ENCODE data around the gene ZNF101. TPM values are rescaled to one million over a fixed set of nuclear protein-coding genes. Genes with fewer than 3 reads are reported as not detected.
A peak's percentile ranks its signal among the peaks of the same experiment; 100 is the strongest.

ZNF101 gene
- total RNA-seq, 1 donor from 2014 or later, result 13.8 TPM

DNA sequence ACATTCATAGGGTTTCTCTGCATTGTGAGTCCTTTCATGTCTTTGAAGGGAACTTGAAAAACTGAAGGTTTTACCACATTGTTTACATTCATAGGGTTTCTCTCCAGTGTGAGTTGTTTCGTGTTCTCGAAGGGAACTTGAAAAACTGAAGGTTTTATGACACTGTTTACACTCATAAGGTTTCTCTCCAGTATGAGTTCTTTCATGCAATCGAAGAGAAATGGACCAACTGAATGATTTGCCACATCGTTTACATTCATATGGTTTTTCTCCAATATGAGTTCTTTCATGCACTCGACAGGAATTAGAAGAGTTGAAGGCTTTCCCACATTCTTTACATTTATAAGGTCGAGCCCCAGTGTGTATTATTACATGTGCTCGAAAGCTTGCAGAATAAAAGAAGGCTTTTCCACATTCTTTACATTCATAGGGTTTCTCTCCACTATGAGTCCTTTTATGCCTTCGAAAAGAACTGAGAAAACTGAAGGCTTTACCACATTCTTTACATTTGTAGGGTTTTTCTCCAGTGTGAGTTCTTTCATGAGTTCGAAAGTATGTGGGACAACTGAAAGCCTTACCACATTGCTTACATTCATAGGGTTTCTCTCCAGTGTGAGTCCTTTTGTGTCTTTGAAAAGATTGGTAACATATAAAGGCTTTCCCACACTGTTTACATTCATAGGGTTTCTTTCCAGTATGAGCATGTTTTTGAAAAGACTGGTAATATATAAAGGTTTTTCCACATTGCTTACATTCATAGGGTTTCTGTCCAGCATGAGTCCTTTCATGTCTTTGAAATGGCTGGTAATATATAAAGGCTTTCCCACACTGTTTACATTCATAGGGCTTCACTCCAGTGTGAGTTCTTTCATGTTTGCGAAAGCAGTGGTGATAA is 43.5 kb downstream of the ZNF101 start:
- DNase-seq (ENCODE audit: low spot score), result no peak

GRCh38 chr19:19719798-19720197 is 51.2 kb downstream of the ZNF101 start:
- no peak for DNase-seq (ENCODE audit: low spot score)

GRCh38 chr19:19721896-19722295 is 53.3 kb downstream of the ZNF101 start:
- no peak for DNase-seq (ENCODE audit: low spot score)

- peak; percentile 97 for DNase-seq (ENCODE audit: low spot score)
Observed at GRCh38 chr19:19732579-19733501, 64.2 kb downstream of the ZNF101 start, which contains the start of gene ZNF14. TSS of gene ZNF14 (minus strand) at chr19:19733112. CDS start at chr19:19732958, 154 bp downstream.

Other genes starting within 250 kb of the ZNF101 start
- gene TSSK6, start 153.3 kb upstream of the ZNF101 start, total RNA-seq, result 3.4 TPM
- gene NDUFA13, start 152.6 kb upstream of the ZNF101 start, total RNA-seq, result 369 TPM
- gene YJEFN3, start 139.9 kb upstream of the ZNF101 start, total RNA-seq, result 14.1 TPM
- gene CILP2, start 130.6 kb upstream of the ZNF101 start, total RNA-seq, result 2.3 TPM
- gene PBX4, start 50.2 kb upstream of the ZNF101 start, total RNA-seq, result 12.7 TPM
- 28.6 TPM for gene LPAR2, start 40.6 kb upstream of the ZNF101 start, total RNA-seq
- 25.0 TPM for gene GMIP, start 25.2 kb upstream of the ZNF101 start, total RNA-seq
- gene ATP13A1, start 5.2 kb upstream of the ZNF101 start, total RNA-seq, result 74.9 TPM
- 15.3 TPM for gene ZNF14, start 64.3 kb downstream of the ZNF101 start, total RNA-seq
- gene ZNF506, start 152.9 kb downstream of the ZNF101 start, total RNA-seq, result 57.1 TPM
- gene ZNF253, start 197.0 kb downstream of the ZNF101 start, total RNA-seq, result 27.5 TPM
- 11.4 TPM for gene ZNF93, start 232.1 kb downstream of the ZNF101 start, total RNA-seq

Data from ureter (tissue), 1 donor.